A673 (cell line): ENCODE results near the gene TNFSF12.

ENCODE experiments used
- EZH2 ChIP-seq: fragments of 200-600 bp; sonication (generic); IDR thresholded peaks from 2 replicates; pipeline ENCODE4 v1.6.1; 2017; ENCODE audit warnings: borderline replicate concordance, low read depth, mild to moderate bottlenecking, mixed read lengths, antibody characterized with exemption, low read length; ENCODE audit not compliant: poor library complexity, severe bottlenecking
- TF ChIP-seq, protein P1 (sequence below): fragments of 300-800, 200-600 bp; sonication (generic); conservative IDR thresholded peaks from 2 replicates; pipeline ENCODE4 v1.5.1; 2017; ENCODE audit warnings: low read depth, mild to moderate bottlenecking, antibody characterized with exemption, low read length, moderate library complexity, mixed read lengths

DNA sequence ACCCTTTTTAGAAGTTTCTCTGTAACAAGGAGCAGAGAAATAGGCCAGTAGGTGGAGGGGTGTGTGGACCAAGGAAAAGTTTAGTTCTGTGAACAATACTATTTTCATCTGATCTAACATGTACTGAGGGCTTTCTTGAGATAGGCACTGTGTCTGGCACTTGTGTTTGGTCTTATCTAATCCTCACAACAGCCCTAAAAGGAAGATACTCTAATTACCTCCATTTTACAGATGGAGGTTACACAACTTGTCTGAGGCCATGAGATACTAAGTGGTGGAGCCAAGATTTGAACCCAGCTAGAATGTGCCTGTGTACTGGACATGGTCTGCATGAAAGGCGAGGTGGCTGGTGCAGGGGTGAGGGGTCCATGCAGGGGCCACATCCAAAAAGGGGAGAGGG, 4.5 kb downstream of the TNFSF12 start:
- TF ChIP-seq, protein P1, sequence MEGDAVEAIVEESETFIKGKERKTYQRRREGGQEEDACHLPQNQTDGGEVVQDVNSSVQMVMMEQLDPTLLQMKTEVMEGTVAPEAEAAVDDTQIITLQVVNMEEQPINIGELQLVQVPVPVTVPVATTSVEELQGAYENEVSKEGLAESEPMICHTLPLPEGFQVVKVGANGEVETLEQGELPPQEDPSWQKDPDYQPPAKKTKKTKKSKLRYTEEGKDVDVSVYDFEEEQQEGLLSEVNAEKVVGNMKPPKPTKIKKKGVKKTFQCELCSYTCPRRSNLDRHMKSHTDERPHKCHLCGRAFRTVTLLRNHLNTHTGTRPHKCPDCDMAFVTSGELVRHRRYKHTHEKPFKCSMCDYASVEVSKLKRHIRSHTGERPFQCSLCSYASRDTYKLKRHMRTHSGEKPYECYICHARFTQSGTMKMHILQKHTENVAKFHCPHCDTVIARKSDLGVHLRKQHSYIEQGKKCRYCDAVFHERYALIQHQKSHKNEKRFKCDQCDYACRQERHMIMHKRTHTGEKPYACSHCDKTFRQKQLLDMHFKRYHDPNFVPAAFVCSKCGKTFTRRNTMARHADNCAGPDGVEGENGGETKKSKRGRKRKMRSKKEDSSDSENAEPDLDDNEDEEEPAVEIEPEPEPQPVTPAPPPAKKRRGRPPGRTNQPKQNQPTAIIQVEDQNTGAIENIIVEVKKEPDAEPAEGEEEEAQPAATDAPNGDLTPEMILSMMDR, result no peak
- no peak for TF ChIP-seq EZH2
